Tibial artery (tissue), 4 donors: Measurements from ENCODE around the gene ASB13.

Experiments used
- DNase-seq, 2 donors: peaks; one replicate each; pipeline ENCODE4 v3.0.0-alpha.2; 2019
- H3K27ac ChIP-seq, 2 donors: fragments of 200-600 bp; sonication (generic) in 1 of 2; 1 replicate in 1 of 2; 2 replicates in 1 of 2; pipeline ENCODE4 v1.5.1; 2018 to 2019; ENCODE audit warnings: mild to moderate bottlenecking in 1 of 2
- H3K27me3 ChIP-seq, 2 donors: fragments of 200-600 bp; sonication (generic) in 1 of 2; one replicate each; pipeline versions ENCODE4 v1.5.1 to v1.6.0; 2016 to 2019
- H3K36me3 ChIP-seq, 3 donors: fragments of 200-600 bp; sonication (generic) in 2 of 3; one replicate each; pipeline ENCODE4 v1.5.1; 2016 to 2019; ENCODE audit warnings: mild to moderate bottlenecking in 2 of 3
- H3K4me1 ChIP-seq, 4 donors: fragments of 200-600 bp; sonication (generic) in 2 of 4; 1 replicate in 3 of 4; 2 replicates in 1 of 4; pipeline ENCODE4 v1.5.1; 2016 to 2019
- H3K4me3 ChIP-seq, 2 donors: fragments of 200-600 bp; sonication (generic) in 1 of 2; 1 replicate in 1 of 2; 2 replicates in 1 of 2; pipeline ENCODE4 v1.5.1; 2018 to 2019; ENCODE audit warnings: mild to moderate bottlenecking in 2 of 2
- H3K9me3 ChIP-seq, 3 donors: fragments of 200-600 bp; sonication (generic) in 1 of 3; one replicate each; pipeline ENCODE4 v1.5.1; 2016 to 2019
- intact Hi-C: fragments of 100-400 bp; cut with DNase I; formaldehyde crosslinking; loops from one replicate; pipeline ENCODE4 v1.15.0; 2023; ENCODE audit warnings: low total_unique reads
- TF ChIP-seq, protein P1 (sequence below), 2 experiments: fragments of 200-600 bp in 1 of 2; fragments of 450-650 bp in 1 of 2; IDR thresholded peaks; one replicate each; pipeline ENCODE4 v1.5.1; 2017 to 2019; ENCODE audit warnings: antibody characterized with exemption in 2 of 2, mild to moderate bottlenecking in 1 of 2, moderate library complexity in 1 of 2

The ASB13 gene

DNA sequence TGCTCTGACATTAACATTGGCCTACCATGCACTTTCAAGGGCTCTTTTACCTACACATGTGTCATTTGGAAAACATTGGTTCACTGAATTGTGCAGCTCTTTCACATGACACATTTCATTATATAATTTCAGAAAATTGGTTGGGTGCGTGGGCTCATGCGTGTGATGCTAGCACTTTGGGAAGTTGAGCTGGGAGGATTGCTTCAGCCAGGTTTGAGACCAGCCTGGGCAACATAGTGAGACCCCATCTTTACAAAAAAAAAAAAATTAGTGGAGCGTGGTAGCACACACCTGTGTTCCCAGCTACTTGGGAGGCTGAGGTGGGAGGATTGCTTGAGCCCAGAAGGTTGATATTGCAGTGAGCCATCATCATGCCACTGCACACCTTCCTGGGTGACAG is 22.2 kb upstream of the ASB13 start:
- H3K4me1 ChIP-seq = peaks cover 0 to 46% (median 23%) of the 10 kb centered on the region in 4 donors

DNA sequence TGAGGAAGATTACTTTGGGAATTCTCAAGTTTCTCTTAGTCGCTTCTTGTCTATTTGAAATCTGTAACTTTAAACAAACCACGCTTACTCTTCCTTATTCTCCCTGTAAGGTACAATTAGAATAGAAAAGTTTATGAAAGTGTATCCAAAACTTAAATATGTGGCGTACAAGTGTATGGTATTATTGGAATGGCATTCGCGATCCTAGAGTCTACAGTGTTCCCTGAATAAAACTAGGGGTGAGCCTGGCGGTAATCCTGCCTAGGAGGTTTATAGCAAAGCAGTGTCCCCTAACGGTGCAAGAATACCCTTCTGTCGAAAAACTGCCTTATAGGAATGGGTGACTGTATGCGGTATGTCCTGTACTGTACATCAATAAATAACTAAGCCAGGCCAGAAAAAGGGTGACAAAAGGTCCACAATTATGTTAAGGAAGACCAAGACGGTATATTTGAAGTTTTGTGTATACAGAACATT is 19.4 kb upstream of the ASB13 start:
- Histone ChIP-seq H3K4me1 (peaks cover 0 to 26% (median 12%) of the 10 kb centered on the region in 4 donors), H3K27me3 (no peaks in the 10 kb centered on the region), H3K9me3 (no peaks in the 10 kb centered on the region), H3K4me3 (peak overlapping the region; percentile 92 to 93), H3K27ac (peak overlapping the region; percentile 78 to 80), H3K36me3 (no peaks in the 10 kb centered on the region)
- TF ChIP-seq, protein P1, sequence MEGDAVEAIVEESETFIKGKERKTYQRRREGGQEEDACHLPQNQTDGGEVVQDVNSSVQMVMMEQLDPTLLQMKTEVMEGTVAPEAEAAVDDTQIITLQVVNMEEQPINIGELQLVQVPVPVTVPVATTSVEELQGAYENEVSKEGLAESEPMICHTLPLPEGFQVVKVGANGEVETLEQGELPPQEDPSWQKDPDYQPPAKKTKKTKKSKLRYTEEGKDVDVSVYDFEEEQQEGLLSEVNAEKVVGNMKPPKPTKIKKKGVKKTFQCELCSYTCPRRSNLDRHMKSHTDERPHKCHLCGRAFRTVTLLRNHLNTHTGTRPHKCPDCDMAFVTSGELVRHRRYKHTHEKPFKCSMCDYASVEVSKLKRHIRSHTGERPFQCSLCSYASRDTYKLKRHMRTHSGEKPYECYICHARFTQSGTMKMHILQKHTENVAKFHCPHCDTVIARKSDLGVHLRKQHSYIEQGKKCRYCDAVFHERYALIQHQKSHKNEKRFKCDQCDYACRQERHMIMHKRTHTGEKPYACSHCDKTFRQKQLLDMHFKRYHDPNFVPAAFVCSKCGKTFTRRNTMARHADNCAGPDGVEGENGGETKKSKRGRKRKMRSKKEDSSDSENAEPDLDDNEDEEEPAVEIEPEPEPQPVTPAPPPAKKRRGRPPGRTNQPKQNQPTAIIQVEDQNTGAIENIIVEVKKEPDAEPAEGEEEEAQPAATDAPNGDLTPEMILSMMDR (IDR thresholded peaks at IDR 0.05) = no peak
- no peak for DNase-seq
- intact Hi-C loops = loop anchor here (10.0 kb wide), 2 partner anchors 189 to 241 kb away; no protein-coding TSS in a partner anchor

More for the DNA sequence above, 22.2 kb upstream of the ASB13 start:
- no peak for DNase-seq
- intact Hi-C loops = loop anchor here (10.0 kb wide), 2 partner anchors 186 to 244 kb away; no protein-coding TSS in a partner anchor
- no peak overlapping the region for H3K4me3 ChIP-seq
- no peaks in the 10 kb centered on the region for H3K36me3 ChIP-seq
- no peaks in the 10 kb centered on the region for H3K9me3 ChIP-seq
- H3K27ac ChIP-seq = no peak overlapping the region
- TF ChIP-seq, protein P1 (IDR thresholded peaks at IDR 0.05) = no peak
- H3K27me3 ChIP-seq = no peaks in the 10 kb centered on the region

DNA sequence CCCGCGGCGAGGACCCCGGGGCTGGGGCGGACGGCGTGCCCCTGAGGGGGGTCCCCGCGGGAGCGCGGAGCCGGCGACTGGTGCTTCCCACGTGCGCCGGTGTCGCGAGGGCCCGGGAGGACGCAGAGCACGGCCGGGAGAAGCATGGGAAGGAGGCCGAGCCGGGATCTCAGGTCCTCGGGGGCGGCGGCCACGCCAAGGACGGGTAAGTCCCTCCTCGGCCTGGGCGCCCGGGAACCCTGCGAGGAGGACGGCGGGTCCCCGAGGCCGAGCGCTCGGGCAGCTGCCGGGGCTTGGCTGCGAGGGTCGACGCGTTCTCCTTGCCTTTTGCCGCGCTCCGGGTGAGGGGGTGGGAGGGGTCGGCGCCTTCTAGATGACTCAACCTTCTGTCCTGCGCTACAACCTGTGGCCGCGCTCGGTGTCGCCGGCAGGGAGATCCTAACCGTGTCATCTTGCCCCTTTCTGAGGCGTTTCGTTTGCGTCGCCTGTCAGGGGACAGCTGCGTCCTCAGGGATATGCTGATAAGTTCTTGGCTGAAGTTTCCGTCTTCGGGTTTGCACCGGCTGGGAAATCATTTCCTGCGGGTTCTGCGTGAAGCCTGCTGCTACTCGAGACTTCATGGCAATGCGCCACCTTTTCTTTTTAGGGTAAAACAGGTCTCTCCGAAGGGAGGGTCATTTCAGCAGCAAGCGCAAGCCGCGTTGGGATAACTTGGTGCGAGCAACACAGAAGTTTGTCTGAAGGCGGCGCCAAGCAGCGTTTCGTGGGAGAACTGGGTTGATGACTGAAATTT is 18.8 kb upstream of the ASB13 start:
- intact Hi-C loops = loop anchor here (10.0 kb wide), 2 partner anchors 190 to 240 kb away; no protein-coding TSS in a partner anchor
- H3K4me1 ChIP-seq = peaks cover 0 to 26% (median 12%) of the 10 kb centered on the region in 4 donors
- H3K9me3 ChIP-seq = no peaks in the 10 kb centered on the region
- no peaks in the 10 kb centered on the region for H3K27me3 ChIP-seq
- peak; percentile 78 to 80 for DNase-seq
- peak overlapping the region; percentile 78 to 80 for H3K27ac ChIP-seq
- TF ChIP-seq, protein P1 (IDR thresholded peaks at IDR 0.05) = peak; percentile 16 to 31
- H3K36me3 ChIP-seq = no peaks in the 10 kb centered on the region
- H3K4me3 ChIP-seq = peak overlapping the region; percentile 92 to 93

DNA sequence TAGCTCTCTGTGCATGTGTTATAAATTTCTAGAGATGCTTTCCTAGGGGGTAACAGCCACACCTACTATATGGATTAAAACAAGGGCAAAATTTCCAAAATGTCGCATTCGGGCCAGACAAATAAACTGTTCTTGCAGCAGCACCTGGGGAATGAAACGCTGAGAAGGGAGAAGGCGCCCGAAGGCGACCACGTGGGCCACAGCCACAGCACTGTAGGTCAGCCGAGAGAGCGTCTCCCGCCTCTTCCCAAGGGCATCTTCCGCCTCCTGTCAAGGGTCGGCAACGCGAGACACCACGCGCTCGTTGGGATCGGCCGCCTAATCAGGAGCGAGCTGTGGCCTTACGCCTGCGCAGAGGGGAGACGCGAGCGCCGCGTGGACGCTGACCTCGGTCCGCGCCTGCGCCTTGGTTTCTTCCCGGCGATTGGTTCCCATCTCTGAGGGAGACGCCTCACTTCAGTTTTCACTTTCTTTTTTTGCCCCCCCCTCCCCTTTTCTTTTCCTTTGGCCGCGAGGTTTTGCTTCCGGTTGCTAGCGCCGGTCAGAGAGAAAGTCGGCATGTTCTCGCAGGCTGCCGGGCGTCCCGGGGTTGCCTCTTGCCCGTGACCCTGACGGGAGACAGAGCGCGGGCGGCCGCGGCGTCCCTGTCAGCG is 18.0 kb upstream of the ASB13 start, which contains the start of gene TASOR2:
Gene TASOR2 (plus strand): TSS at position 521 of the 653 bp plus-strand sequence. CDS start 35,805 bp downstream, outside the sequence.
- TF ChIP-seq, protein P1 (IDR thresholded peaks at IDR 0.05) = no peak
- intact Hi-C loops = loop anchor here (10.0 kb wide), 2 partner anchors 190 to 240 kb away; no protein-coding TSS in a partner anchor
- peak within 1 kb of the TSS; percentile 78 to 80 for H3K27ac ChIP-seq

DNA sequence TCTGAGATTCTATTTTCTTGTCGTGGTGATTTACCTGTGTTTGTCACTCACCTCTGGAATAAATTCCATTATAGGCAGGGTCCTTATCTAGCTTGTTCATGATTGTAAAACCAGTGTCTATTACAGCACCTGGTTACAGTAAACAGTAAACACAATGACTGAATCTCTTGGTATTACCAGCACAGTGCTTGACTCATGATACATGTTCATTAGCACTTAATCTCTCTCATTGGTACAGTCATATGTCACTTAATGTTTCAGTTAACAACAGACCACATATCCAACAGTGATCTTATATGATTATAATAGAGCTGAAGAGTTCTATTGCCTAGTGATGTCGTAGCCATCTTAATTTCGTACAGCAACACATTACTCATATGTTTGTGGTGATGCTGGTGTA is 16.7 kb upstream of the ASB13 start:
- Histone ChIP-seq H3K36me3 (no peaks in the 10 kb centered on the region), H3K4me1 (peaks cover 0 to 26% (median 6%) of the 10 kb centered on the region in 4 donors), H3K4me3 (no peak overlapping the region), H3K27ac (no peak overlapping the region), H3K9me3 (no peaks in the 10 kb centered on the region), H3K27me3 (peaks cover 0 to 3% of the 10 kb centered on the region in 2 donors)
- no peak for DNase-seq
- intact Hi-C loops = loop anchor here (10.0 kb wide), 2 partner anchors 192 to 238 kb away; no protein-coding TSS in a partner anchor
- TF ChIP-seq, protein P1 (IDR thresholded peaks at IDR 0.05) = no peak

More for the DNA sequence above, 18.0 kb upstream of the ASB13 start, which contains the start of gene TASOR2:
- Histone ChIP-seq H3K4me1 (peaks cover 0 to 26% (median 12%) of the 10 kb centered on the region in 4 donors), H3K27me3 (no peaks in the 10 kb centered on the region), H3K4me3 (peak within 1 kb of the TSS; percentile 92 to 93), H3K9me3 (no peaks in the 10 kb centered on the region), H3K36me3 (no peaks in the 10 kb centered on the region)
- peak; percentile 94 to 98 for DNase-seq
